Measurements from ENCODE around the gene C11orf65.

The C11orf65 gene

GRCh38 chr11:108368134-108368533 is 99.2 kb downstream of the C11orf65 start:
- no peak for DNase-seq (ENCODE audit: low read depth)

- DNase-seq (ENCODE audit: low read depth): peak; percentile 27
Observed at GRCh38 chr11:108364159-108364558, 103.2 kb downstream of the C11orf65 start.

- DNase-seq (ENCODE audit: low read depth): no peak
Observed at GRCh38 chr11:108351468-108351867, 115.9 kb downstream of the C11orf65 start.

GRCh38 chr11:108346451-108346850 is 120.9 kb downstream of the C11orf65 start:
- no peak for DNase-seq (ENCODE audit: low read depth)

GRCh38 chr11:108345767-108346166 is 121.6 kb downstream of the C11orf65 start:
- no peak for DNase-seq (ENCODE audit: low read depth)

- no peak for DNase-seq (ENCODE audit: low read depth)
Observed at GRCh38 chr11:108343714-108344113, 123.6 kb downstream of the C11orf65 start.

GRCh38 chr11:108341654-108342053 is 125.7 kb downstream of the C11orf65 start:
- no peak for DNase-seq (ENCODE audit: low read depth)

GRCh38 chr11:108340973-108341372 is 126.4 kb downstream of the C11orf65 start:
- no peak for DNase-seq (ENCODE audit: low read depth)

GRCh38 chr11:108338750-108339149 is 128.6 kb downstream of the C11orf65 start:
- DNase-seq (ENCODE audit: low read depth): no peak

- no peak for DNase-seq (ENCODE audit: low read depth)
Observed at GRCh38 chr11:108333403-108333899, 133.9 kb downstream of the C11orf65 start.

Measured in GM04503 (cell line).